Right renal pelvis (tissue), 4 donors: ENCODE data around the gene TEN1. TPM values are rescaled to one million over a fixed set of nuclear protein-coding genes. Genes with fewer than 3 reads are reported as not detected.
A peak's percentile ranks its signal among the peaks of the same experiment; 100 is the strongest.

Experiments
- DNase-seq, 4 donors: peaks; one replicate each; pipeline ENCODE4 v3.0.0-alpha.2; 2013; ENCODE audit warnings: low read depth in 4 of 4, low spot score in 3 of 4, missing footprints in 1 of 4
- polyA plus RNA-seq, 4 donors: library from polyadenylated mRNA; unstranded; fragments of 120-200 nt; gene quantifications; one replicate each; pipeline ENCODE4 v1.2.1, GENCODE V29; 2013; ENCODE audit not compliant: insufficient read length in 4 of 4

TEN1 gene
- polyA plus RNA-seq, 4 donors, result 23.7 to 26.3 (median 25.0) TPM

- no peak for DNase-seq
Observed at GRCh38 chr17:75975757-75976174, 3.3 kb upstream of the TEN1 start.

DNA sequence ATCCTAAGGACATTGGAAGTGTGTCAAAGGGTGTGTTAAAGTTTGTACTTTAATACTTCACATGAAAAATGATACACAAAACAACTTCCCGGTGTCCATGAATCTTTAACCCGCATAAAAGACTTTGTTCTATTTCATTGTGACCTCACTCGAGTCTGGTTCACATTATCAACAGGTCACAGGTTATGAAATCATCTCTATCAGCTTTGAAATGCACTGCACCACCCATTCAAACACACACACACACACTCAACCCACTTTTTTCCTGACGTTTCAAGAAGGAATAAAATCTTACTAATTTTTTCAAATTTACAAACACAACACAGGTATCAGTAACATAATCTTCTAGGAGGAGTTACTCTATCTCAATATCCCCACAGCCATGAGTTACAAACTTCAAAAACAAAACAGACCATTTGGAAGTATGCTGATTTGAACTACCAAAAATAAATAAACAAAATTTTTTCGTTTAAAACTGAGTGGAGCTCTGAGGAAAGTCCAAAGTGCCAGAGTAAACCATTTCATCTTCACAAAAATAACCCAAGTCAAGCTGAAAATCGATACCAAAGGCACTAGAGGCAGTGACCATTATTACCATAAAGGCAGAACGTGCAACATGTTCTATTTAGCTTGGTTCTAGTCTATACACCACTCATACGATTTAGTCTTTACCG, 2.7 kb upstream of the TEN1 start:
- no peak for DNase-seq

- no peak for DNase-seq
Observed at GRCh38 chr17:75979705-75980187, 706 bp downstream of the TEN1 start.

- no peak for DNase-seq
Observed at GRCh38 chr17:75980188-75981018, 1.4 kb downstream of the TEN1 start.

GRCh38 chr17:75981019-75981615, 2.1 kb downstream of the TEN1 start:
- DNase-seq, result no peak

GRCh38 chr17:75983501-75984181, 4.6 kb downstream of the TEN1 start:
- DNase-seq, result no peak

DNA sequence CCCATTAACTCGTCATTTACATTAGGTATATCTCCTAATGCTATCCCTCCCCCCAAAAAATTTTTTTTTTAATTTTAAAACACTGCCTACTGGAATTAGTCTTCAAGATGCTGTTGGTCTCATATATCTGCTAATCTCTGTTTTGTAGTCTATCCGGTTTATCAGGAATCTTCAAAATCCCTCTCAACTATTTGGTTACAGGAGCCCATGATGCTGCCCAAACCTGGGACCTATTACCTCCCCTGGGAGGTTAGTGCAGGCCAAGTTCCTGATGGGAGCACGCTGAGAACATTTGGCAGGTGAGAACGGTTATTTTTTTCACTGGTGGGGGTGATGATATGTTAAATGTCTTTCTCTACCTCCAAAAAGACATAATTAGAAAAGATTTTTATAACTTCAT, 6.9 kb downstream of the TEN1 start:
- no peak for DNase-seq

GRCh38 chr17:75987041-75987440, 8.0 kb downstream of the TEN1 start:
- no peak for DNase-seq

- DNase-seq, result no peak
Observed at GRCh38 chr17:75991396-75991795, 12.4 kb downstream of the TEN1 start.

DNA sequence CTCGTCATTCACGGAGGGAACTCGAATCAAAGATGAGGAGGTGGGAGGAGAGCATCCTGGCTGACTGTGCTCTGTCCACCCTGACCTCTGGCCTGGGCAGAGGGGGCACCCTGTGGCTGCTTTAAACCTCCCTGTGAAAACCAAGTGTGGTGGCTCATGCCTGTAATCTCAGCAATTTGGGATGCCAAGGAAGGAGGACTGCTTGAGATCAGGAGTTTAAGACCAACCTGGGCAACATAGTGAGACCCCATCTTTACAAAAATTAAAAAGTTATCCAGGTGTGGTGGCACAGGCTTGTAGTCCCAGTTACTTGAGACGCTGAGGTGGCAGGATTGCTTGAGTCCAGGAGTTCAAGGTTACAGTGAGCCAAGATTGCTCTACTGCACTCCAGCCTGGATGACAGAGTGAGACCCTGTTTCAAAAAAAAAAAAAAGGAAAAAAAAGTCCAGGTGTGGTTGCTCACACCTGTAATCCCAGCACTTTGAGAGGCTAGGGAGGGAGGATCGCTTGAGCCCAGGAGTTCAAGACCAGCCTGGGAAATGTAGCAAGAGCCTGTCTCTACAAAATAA, 15.8 kb downstream of the TEN1 start:
- DNase-seq, result no peak

DNA sequence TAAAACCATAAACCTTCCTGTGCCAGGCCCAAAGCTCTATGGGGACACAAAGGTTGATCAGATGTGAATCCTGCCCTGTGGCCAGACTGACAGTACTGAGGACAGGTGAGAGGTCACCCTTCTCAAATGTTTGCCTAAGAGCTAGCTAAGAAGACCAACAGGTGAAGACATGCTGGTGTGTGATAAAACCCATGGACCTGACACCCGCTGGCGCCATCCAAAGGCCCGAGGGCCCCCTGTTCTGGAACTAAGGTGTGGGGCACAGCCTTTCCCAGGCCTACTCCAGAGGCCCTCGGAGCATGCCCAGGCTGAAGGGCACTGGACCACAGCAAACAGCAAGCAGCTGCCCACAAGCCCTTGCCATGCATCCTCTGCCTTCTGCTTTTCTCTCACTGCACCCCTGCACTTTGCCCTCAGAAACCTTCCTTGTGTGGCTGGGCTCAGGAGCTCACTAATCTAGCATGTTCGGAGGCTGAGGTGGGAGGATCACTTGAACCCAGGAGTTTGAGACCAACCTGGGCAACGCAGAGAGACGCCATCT, 16.4 kb downstream of the TEN1 start:
- DNase-seq, result no peak

DNA sequence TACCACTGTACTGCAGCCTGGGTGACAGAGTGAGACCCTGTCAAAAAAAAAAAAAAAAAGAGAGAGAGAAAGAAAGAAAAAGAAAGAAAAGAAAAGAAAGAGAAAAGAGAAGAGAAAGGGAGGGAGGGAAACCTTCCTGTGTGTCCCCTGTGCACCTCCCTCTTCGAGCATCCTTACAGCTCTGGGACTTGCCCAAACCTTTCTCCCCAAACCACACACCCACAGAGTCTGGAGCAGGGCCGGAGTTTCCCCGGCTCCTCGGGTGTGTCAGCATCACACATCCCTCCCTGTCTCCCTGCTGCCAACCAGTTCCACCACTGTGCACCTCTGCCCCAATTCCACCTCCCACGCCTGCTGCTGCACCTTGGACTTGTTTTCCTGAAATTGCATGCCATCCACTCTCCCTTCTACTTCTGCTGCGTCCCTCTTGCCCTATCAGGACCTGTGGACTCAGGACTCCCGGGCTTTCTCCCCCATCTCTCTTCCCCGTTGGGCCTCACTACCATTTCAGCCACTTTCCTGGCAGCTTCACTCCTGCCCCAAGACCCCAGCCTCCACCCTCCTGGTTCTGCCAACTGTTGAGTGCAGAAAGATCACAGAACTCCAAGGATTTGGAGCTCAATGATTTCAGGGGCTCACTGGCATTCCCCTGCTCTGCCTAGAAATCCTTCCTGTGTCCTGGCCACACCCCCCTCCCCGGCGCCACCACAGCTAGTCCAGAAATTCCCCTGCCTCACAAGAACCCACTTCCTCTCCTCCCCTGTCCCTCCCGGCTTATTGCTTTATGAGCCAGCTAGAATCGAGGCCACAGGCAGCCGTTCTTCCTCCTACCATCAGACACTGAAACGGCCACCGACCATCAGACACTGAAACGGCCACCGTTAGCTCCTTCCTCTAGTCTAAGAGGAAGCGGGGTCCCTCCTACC, 17.9 kb downstream of the TEN1 start:
- peak in 1 of 4 donors; percentile 28 for DNase-seq

DNA sequence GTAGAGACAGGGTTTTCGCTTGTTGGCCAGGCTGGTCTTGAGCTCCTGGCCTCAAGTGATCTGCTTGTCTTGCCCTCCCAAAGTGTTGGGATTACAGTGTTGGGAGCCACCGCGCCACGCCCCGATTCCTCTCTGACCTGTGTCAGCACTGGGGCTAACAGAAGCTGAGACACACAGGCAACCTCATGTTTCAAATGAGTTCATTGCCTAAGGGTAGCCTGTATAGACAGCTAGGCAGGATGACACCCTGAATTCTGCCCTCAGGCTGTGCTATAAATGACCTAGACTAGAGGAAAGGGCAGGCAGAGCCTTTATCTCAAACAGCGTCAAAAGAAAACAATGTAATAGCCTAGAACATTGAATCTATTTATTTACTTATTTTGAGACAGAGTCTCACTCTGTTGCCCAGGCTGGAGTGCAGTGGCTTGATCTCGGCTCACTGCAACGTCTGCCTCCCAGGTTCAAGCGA, 19.3 kb downstream of the TEN1 start:
- no peak for DNase-seq

DNA sequence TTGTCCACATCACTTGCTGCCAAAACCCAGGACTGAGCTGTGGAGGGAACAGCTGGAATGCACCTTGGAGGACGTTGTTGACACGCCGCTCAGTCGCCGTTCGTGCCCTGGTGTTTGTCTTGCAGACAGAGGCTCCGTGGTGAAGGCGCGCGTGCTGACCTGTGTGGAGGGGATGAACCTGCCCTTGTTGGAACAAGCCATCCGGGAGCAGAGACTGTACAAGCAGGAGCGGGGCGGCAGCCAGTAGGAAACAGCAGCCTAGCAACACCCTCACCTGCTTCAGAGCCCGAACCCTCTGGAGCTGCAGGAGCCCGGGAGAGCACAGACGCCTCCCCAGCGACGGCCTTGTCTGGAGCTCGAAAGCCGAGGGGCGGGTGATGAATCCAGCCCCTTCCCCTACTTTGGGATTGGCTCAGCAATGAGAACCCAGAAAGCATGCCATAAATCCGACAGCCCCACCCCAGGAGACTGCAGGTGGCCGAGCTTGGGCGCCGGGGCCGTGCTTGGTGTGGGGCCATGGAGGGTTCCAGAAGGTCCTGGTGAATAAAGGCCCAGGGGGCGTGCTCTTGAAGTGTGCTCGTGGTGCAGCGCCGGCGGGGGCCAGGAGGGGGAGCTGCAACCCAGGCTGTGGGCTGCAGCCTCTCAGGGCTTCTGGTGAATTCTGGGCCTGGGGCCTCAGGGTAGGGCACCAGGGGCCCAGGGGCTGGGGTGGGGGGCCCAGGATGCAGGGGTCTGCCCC, 21.1 kb downstream of the TEN1 start:
- no peak for DNase-seq

- DNase-seq, result no peak
Observed at GRCh38 chr17:76000755-76001521, 21.9 kb downstream of the TEN1 start, which contains the start of gene CDK3. Gene CDK3, plus strand, starts transcription at chr17:76000855. Its CDS starts 571 bp downstream, at chr17:76001426.

DNA sequence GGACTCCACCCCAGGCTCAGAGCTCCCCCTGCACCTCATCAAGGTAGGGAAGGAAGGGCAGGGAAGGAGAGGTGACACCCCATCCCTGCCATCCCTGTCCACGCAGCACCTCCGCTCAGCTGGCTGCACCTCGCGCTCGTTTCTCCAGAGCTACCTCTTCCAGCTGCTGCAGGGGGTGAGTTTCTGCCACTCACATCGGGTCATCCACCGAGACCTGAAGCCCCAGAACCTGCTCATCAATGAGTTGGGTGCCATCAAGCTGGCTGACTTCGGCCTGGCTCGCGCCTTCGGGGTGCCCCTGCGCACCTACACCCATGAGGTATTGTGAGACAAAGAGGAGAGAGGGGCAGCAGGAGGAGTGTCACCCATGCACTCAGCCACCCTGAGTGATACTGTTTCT, 23.1 kb downstream of the TEN1 start:
- DNase-seq, result no peak

DNA sequence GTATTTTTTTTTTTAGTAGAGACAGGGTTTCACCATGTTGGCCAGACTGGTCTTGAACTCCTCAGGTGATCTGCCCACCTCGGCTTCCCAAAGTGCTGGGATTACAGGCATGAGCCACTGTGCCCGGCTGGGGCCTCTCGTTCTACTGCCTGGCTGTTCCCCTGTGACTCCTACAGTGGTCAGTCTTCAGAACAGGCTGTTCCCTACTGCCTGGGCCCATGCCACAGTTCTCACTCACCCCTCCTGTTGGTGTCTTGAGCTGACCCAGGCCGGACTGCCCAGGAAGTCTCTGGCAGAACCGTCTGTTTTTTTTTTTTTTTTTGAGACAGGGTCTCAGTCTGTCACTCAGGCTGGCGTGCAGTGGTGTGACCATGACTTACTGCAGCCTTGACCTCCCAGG, 24.9 kb downstream of the TEN1 start:
- no peak for DNase-seq
